GM12872 (cell line): ENCODE measurements around the gene PRKAA2.

Experiments used
- TF ChIP-seq, protein P1 (sequence below): IDR thresholded peaks from 3 replicates; pipeline ENCODE4 v1.5.1; 2011; ENCODE audit warnings: low read depth, mild to moderate bottlenecking, low read length, moderate library complexity; ENCODE audit not compliant: insufficient read depth

The PRKAA2 gene

DNA sequence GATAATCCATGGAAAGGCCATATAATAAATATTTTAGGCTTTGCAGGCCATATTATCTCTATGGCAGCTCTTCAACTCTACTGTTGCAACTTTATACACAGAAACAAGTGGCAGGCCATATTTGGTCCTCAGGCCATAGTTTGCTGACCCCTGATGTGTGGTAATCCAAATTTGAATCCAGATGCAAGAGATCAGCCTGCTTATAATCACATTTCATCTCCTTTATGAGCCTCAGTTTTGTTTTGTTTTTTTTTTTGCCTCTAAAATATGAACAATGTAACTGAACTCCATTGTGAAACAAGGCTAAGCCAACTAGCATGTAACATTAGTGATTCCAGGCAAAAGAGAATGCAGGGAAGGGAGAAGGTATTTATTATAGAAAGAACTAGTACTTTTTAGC lies 81.6 kb downstream of the PRKAA2 start:
- TF ChIP-seq, protein P1, sequence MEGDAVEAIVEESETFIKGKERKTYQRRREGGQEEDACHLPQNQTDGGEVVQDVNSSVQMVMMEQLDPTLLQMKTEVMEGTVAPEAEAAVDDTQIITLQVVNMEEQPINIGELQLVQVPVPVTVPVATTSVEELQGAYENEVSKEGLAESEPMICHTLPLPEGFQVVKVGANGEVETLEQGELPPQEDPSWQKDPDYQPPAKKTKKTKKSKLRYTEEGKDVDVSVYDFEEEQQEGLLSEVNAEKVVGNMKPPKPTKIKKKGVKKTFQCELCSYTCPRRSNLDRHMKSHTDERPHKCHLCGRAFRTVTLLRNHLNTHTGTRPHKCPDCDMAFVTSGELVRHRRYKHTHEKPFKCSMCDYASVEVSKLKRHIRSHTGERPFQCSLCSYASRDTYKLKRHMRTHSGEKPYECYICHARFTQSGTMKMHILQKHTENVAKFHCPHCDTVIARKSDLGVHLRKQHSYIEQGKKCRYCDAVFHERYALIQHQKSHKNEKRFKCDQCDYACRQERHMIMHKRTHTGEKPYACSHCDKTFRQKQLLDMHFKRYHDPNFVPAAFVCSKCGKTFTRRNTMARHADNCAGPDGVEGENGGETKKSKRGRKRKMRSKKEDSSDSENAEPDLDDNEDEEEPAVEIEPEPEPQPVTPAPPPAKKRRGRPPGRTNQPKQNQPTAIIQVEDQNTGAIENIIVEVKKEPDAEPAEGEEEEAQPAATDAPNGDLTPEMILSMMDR = no peak

DNA sequence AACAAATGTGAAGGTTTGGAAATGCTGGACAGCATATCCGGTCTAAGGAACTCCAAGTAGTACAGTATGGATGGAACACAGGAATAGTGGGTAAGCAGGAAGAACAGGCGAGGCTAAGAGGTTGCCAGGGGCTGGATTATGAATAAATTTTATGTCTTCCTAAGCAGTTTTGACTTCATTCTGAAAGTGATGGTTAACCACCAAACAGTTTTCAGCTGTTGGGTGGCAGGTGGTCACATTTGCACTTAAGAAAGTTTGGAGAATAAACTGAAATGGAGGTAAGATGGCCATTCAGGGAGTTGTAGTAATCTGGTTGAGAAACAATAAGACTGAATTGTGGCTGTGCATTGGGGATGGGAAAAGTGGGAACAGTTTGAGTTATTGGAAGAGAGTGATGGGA lies 83.8 kb downstream of the PRKAA2 start:
- TF ChIP-seq, protein P1 = no peak

- TF ChIP-seq, protein P1 = no peak
These were observed 100.1 kb downstream of the PRKAA2 start for GRCh38 chr1:56745231-56745630.

DNA sequence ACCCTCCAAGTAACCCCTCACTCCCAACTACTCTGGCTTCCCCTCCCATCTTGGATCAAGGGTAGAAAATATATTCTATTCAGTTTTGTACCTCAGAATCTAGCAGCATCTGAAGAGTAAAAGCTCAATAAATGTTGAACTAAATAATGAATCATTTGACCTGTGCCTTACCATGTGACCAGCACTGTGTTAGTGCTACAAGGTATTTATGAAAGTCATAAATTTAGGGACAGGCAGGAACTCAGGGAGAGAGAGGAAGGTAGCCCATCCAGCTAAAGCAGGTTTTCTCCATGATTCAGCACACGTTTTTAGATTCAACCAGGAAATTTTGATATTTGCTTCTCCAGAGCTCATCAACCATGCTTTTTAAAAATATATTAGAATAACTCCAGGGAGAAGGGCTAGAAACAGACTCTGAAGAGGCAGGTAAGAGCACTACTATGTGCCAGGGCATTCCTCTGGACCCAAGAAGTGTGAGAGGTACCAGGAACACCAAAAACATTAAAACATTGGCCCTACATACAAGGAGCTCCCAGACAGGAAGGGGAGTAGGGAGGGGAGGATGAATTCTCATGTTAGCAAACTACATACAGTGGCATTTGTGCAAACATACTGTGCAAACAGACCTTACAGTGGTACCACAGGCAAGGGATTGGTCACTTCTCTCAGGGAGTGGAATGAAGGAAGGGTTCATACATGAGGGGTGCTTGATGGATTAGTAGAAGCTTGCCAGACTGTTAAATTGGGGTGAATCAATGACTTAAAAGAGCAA lies 109.8 kb downstream of the PRKAA2 start:
- TF ChIP-seq, protein P1 = no peak

- TF ChIP-seq, protein P1 = no peak
These were observed 110.8 kb downstream of the PRKAA2 start for GRCh38 chr1:56755911-56756310.

GRCh38 chr1:56758135-56758534 lies 113.0 kb downstream of the PRKAA2 start:
- TF ChIP-seq, protein P1 = peak; percentile 13; the same call in 1 of the 3 replicates

DNA sequence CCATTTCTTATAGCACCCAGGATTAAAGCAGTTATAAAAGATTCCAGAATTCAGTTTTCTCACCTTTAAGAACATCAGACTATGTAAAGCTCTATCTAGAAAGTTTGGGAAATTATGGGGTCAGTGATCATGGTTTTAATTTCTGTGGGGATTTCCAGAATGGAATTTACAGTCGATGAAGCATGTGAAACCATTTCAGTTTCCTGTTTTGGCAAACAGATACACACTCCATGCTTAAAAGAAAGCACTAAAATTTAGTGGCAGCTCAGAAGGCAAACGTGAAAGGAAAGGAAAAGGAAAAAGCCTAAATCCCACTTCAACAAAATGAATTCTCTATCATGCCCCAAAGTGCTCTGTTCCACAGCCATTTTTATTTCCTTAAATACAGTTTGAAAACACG lies 113.7 kb downstream of the PRKAA2 start:
- TF ChIP-seq, protein P1 = no peak
